ENCODE data around the gene CHMP1A.

DNA sequence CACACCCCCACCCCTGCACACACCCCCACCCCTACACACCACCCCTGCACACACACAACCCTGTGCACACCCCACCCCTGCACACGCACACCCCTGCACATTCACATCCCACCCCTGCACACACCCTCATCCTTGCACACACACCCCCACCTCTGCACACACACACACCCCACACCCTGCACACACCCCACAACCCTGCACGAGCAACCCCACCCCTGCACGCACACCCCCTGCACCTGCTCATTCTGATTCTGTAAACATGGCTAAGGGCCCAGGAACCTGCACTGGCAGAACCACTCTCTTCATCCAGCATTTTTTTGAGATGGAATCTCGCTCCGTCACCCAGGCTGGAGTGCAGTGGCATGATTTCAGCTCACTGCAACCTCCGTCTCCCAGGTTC lies 18.1 kb downstream of the CHMP1A start:
- TF ChIP-seq POLR2AphosphoS5 (IDR thresholded peaks at IDR 0.05; ENCODE audit: borderline replicate concordance, low read depth, low read length): no peak
- no peak for TF ChIP-seq EZH2 (IDR thresholded peaks at IDR 0.05)
- no peak for TF ChIP-seq FOXP2 (optimal IDR thresholded peaks at IDR 0.05; ENCODE audit: control extremely low read depth, extremely low read length, insufficient read depth)

Data from SK-N-MC (cell line).